HepG2 (cell line): ENCODE results near the gene ZMPSTE24.

ENCODE experiments used
- ARID2 ChIP-seq: sonication (generic); formaldehyde crosslinking; IDR thresholded peaks from 2 replicates; pipeline ENCODE4 v1.8.1; 2022; ENCODE audit warnings: mild to moderate bottlenecking, missing genetic modification reagents, borderline replicate concordance
- EP300 ChIP-seq, 3 experiments: sonication (generic) in 1 of 3; formaldehyde crosslinking in 1 of 3; IDR thresholded peaks; 2 replicates each; pipeline versions ENCODE4 v1.5.1 to v1.6.1; 2011 to 2020; ENCODE audit warnings: low read depth in 2 of 3, low read length in 2 of 3, borderline replicate concordance in 1 of 3, improper control_type of control experiment in 1 of 3, mild to moderate bottlenecking in 1 of 3, missing genetic modification reagents in 1 of 3, moderate library complexity in 1 of 3
- GABPA ChIP-seq, 2 experiments: IDR thresholded peaks; 2 replicates each; pipeline ENCODE4 v1.6.1; 2011 to 2016; ENCODE audit warnings: low read depth in 2 of 2, low read length in 1 of 2, missing biosample characterization in 1 of 2, missing genetic modification characterization in 1 of 2
- KLF16 ChIP-seq, 2 experiments: sonication (generic) in 1 of 2; formaldehyde crosslinking in 1 of 2; IDR thresholded peaks; 2 replicates each; pipeline versions ENCODE4 v1.6.1 to v1.8.0; 2016 to 2023; ENCODE audit warnings: missing genetic modification reagents in 2 of 2, missing compliant biosample characterization in 1 of 2
- POLR2AphosphoS5 ChIP-seq: IDR thresholded peaks from 2 replicates; pipeline ENCODE4 v1.6.1; 2012; ENCODE audit warnings: low read depth, low read length
- ZNF260 ChIP-seq: sonication (generic); formaldehyde crosslinking; IDR thresholded peaks from 2 replicates; pipeline ENCODE4 v1.4.0; 2020; ENCODE audit warnings: missing genetic modification reagents, low read depth, mild to moderate bottlenecking, borderline replicate concordance
- ZNF337 ChIP-seq: sonication (generic); formaldehyde crosslinking; IDR thresholded peaks from 2 replicates; pipeline ENCODE4 v1.5.1; 2020; ENCODE audit warnings: missing genetic modification reagents, low read depth, mild to moderate bottlenecking, borderline replicate concordance
- TF ChIP-seq, protein P1 (sequence below): sonication (generic); formaldehyde crosslinking; IDR thresholded peaks from 2 replicates; pipeline ENCODE4 v1.9.0; 2021; ENCODE audit warnings: missing genetic modification reagents, borderline replicate concordance
- TF ChIP-seq, protein P2 (sequence below), 2 experiments: sonication (generic) in 1 of 2; formaldehyde crosslinking in 1 of 2; IDR thresholded peaks; 2 replicates each; pipeline versions ENCODE4 v1.4.0 to v1.6.1; 2018 to 2020; ENCODE audit warnings: missing genetic modification reagents in 2 of 2, borderline replicate concordance in 1 of 2, low read depth in 1 of 2, mild to moderate bottlenecking in 1 of 2, missing biosample characterization in 1 of 2
- TF ChIP-seq, protein P3 (sequence below): IDR thresholded peaks from 2 replicates; pipeline ENCODE4 v1.6.1; 2016; ENCODE audit warnings: low read depth, control low read depth
- TF ChIP-seq, protein P4 (sequence below): sonication (generic); formaldehyde crosslinking; IDR thresholded peaks from 2 replicates; pipeline ENCODE4 v1.4.0; 2020; ENCODE audit warnings: missing genetic modification reagents, borderline replicate concordance
- TF ChIP-seq, protein P5 (sequence below): sonication (generic); formaldehyde crosslinking; IDR thresholded peaks from 2 replicates; pipeline ENCODE4 v1.5.0; 2020; ENCODE audit warnings: mild to moderate bottlenecking, missing genetic modification reagents, moderate library complexity

DNA sequence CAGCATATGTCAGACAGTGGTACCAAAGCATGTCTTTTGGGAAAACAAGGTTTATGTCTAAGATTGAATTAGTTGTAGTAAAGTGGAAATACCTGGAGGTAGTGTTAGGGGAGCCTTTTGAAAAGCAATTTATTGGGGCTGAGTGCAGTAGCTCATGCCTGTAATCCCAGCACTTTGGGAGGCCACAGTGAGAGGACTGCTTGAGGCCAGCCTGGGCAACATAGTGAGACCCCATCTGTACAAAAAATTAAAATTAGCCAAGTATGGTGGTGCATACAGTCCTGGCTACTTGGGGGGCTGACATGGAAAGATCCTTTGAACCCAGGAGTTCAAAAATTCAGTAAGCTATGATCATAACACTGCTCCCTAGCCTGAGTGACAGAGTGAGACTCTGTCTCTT lies 7.3 kb downstream of the ZMPSTE24 start:
- TF ChIP-seq, protein P1, sequence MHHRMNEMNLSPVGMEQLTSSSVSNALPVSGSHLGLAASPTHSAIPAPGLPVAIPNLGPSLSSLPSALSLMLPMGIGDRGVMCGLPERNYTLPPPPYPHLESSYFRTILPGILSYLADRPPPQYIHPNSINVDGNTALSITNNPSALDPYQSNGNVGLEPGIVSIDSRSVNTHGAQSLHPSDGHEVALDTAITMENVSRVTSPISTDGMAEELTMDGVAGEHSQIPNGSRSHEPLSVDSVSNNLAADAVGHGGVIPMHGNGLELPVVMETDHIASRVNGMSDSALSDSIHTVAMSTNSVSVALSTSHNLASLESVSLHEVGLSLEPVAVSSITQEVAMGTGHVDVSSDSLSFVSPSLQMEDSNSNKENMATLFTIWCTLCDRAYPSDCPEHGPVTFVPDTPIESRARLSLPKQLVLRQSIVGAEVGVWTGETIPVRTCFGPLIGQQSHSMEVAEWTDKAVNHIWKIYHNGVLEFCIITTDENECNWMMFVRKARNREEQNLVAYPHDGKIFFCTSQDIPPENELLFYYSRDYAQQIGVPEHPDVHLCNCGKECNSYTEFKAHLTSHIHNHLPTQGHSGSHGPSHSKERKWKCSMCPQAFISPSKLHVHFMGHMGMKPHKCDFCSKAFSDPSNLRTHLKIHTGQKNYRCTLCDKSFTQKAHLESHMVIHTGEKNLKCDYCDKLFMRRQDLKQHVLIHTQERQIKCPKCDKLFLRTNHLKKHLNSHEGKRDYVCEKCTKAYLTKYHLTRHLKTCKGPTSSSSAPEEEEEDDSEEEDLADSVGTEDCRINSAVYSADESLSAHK (CRISPR knock-in tag) = no peak
- TF ChIP-seq, protein P2, sequence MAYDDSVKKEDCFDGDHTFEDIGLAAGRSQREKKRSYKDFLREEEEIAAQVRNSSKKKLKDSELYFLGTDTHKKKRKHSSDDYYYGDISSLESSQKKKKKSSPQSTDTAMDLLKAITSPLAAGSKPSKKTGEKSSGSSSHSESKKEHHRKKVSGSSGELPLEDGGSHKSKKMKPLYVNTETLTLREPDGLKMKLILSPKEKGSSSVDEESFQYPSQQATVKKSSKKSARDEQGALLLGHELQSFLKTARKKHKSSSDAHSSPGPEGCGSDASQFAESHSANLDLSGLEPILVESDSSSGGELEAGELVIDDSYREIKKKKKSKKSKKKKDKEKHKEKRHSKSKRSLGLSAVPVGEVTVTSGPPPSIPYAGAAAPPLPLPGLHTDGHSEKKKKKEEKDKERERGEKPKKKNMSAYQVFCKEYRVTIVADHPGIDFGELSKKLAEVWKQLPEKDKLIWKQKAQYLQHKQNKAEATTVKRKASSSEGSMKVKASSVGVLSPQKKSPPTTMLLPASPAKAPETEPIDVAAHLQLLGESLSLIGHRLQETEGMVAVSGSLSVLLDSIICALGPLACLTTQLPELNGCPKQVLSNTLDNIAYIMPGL (CRISPR knock-in tag; IDR thresholded peaks at IDR 0.05; ENCODE audit: borderline replicate concordance in 1 of 2, low read depth in 1 of 2) = no peak
- TF ChIP-seq KLF16 (CRISPR knock-in tag; IDR thresholded peaks at IDR 0.05) = no peak
- TF ChIP-seq, protein P3, sequence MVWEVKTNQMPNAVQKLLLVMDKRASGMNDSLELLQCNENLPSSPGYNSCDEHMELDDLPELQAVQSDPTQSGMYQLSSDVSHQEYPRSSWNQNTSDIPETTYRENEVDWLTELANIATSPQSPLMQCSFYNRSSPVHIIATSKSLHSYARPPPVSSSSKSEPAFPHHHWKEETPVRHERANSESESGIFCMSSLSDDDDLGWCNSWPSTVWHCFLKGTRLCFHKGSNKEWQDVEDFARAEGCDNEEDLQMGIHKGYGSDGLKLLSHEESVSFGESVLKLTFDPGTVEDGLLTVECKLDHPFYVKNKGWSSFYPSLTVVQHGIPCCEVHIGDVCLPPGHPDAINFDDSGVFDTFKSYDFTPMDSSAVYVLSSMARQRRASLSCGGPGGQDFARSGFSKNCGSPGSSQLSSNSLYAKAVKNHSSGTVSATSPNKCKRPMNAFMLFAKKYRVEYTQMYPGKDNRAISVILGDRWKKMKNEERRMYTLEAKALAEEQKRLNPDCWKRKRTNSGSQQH (CRISPR knock-in tag) = no peak
- TF ChIP-seq ARID2 (CRISPR knock-in tag) = no peak
- no peak for TF ChIP-seq ZNF337 (CRISPR knock-in tag)
- TF ChIP-seq, protein P4, sequence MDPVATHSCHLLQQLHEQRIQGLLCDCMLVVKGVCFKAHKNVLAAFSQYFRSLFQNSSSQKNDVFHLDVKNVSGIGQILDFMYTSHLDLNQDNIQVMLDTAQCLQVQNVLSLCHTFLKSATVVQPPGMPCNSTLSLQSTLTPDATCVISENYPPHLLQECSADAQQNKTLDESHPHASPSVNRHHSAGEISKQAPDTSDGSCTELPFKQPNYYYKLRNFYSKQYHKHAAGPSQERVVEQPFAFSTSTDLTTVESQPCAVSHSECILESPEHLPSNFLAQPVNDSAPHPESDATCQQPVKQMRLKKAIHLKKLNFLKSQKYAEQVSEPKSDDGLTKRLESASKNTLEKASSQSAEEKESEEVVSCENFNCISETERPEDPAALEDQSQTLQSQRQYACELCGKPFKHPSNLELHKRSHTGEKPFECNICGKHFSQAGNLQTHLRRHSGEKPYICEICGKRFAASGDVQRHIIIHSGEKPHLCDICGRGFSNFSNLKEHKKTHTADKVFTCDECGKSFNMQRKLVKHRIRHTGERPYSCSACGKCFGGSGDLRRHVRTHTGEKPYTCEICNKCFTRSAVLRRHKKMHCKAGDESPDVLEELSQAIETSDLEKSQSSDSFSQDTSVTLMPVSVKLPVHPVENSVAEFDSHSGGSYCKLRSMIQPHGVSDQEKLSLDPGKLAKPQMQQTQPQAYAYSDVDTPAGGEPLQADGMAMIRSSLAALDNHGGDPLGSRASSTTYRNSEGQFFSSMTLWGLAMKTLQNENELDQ (CRISPR knock-in tag) = no peak
- no peak for TF ChIP-seq EP300 (IDR thresholded peaks at IDR 0.05; ENCODE audit: low read depth in 2 of 2, low read length in 2 of 2)
- TF ChIP-seq EP300 (CRISPR knock-in tag; IDR thresholded peaks at IDR 0.05; ENCODE audit: borderline replicate concordance) = no peak
- TF ChIP-seq GABPA (IDR thresholded peaks at IDR 0.05; ENCODE audit: low read depth, low read length) = no peak
- no peak for TF ChIP-seq GABPA (CRISPR knock-in tag; IDR thresholded peaks at IDR 0.05; ENCODE audit: low read depth)
- TF ChIP-seq, protein P5, sequence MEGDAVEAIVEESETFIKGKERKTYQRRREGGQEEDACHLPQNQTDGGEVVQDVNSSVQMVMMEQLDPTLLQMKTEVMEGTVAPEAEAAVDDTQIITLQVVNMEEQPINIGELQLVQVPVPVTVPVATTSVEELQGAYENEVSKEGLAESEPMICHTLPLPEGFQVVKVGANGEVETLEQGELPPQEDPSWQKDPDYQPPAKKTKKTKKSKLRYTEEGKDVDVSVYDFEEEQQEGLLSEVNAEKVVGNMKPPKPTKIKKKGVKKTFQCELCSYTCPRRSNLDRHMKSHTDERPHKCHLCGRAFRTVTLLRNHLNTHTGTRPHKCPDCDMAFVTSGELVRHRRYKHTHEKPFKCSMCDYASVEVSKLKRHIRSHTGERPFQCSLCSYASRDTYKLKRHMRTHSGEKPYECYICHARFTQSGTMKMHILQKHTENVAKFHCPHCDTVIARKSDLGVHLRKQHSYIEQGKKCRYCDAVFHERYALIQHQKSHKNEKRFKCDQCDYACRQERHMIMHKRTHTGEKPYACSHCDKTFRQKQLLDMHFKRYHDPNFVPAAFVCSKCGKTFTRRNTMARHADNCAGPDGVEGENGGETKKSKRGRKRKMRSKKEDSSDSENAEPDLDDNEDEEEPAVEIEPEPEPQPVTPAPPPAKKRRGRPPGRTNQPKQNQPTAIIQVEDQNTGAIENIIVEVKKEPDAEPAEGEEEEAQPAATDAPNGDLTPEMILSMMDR (CRISPR knock-in tag) = no peak
- TF ChIP-seq POLR2AphosphoS5 = no peak
- TF ChIP-seq ZNF260 (CRISPR knock-in tag) = no peak
